Cerebellar nuclear complex (tissue), 1 donor: ENCODE data around the gene SPAG9.

Experiments used
- DNase-seq, 2 experiments: peaks; one replicate each; lab custom pipeline; 2025; lab: John Stamatoyannopoulos, UW

The SPAG9 gene

DNA sequence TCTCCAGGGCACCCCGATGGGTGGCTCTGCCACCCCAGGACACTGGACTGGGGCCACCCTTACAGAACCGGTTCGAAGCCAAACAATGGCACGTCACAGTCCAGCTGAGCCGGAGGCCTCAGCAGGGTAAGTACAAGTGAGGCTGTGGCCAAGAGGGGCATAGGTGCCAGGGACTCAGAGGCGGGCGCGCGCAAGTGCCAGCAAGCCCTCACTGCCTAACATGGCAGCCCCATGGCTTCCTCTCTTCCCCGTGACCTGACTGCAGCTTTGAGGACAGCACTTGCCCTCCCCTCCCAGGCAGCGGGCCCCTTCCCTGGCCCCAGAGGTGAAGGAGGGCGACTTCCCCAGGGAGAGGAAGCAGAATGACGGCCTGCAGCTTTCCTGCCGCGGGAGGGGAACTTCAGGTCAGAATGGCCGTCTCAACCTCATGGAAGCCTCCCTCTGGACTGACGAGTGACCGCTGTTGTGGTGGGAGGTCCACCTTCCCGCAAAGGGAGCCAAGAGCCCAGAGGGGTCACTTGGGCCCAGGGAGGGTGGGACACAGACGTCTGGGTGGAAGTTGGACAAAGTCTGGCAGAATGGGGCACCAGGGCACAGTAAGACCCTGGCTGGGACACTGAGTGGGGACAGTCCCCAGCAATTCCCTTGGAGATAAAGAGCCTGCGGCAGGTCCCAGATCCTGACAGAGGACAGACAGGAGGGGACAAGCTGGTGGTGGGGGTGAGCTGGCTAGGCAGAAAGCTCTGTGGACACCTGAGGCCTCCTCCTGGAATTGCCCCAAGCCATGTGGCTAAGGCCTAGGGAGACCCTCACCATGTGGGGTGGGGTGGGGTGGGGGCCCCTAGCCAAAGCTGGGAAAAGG is 202.4 kb downstream of the SPAG9 start:
- DNase-seq, result no peak

DNA sequence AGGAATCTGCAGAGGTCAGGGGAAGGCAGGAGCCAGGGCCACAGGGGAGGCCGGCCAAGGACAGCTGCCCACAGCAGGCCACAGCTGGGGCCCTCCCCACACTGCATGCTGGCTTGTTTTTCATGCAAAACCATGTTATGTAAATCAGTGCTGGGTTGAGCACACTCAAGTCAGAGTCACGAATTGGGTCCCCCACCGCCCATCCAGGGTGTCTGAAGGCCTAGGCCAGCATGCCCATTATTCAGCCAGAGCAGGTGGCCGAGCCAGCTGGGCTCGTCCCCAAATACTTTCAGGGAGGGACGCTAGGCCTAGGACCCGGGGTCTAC is 203.3 kb downstream of the SPAG9 start:
- no peak for DNase-seq

DNA sequence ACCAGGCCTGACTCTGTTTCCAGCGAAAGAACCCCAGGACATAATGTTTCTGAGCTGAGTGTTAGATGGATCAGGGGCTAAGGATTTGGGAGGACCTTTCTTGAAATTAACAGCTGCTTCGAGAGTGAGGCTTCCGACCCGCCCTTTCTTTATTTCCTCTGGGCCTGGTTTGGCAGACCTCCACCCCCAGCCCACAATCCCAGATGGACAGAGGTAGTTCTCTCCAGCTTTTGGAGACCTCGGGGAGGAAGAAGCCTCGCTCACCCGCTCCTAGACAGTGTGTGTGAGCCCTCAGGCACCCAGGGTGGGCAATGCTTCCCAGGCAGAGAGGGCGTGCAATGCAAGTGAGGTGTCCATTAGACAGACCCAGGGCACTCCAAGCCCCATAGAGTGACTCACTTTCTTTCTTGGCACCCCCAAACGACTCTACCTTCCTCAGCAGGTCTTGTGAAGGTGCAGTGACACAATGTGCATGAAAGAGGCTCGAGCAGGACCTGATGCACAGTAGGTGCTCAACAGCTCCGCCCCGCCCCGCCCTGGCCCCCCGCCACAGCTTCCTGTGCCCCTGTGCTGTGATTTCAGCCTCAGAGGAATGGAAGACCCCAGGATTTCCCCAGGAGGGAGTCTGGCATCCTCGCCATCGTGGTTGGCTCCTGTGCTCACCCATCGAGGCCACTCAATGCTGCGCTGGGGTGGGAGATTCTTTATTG is 203.8 kb downstream of the SPAG9 start:
- no peak for DNase-seq

DNA sequence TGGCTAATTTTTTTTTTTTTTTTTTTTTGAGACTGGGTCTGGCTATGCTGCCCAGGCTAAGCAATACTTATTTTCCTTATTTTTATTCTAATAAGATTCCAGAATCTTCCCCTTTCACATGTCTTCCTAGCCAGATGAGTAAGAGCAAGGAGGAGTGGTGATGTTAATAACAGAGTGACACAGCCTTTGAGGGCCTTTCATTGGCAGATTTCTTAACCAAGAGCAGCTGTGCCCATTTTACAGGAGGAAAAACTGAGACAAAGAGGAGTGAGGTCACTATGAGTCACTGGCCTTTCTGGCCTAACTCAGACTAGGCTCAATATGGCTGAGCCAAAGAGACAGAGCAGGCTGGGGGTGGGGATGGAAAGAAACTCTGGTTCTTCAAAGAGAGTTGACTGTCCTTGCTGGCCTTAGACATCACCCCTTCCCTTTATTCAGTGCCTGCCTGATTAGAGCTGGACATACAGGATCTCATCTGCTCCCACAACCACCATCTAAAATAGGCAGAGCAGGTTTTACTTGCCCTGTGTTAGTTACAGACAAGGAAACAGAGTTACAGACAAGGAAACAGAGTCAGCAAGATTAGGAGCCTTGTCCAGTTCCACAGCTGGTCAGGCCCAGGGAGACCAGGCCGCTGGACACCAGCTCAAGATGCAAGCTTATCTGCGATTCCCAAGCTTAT is 204.5 kb downstream of the SPAG9 start:
- DNase-seq, result no peak

DNA sequence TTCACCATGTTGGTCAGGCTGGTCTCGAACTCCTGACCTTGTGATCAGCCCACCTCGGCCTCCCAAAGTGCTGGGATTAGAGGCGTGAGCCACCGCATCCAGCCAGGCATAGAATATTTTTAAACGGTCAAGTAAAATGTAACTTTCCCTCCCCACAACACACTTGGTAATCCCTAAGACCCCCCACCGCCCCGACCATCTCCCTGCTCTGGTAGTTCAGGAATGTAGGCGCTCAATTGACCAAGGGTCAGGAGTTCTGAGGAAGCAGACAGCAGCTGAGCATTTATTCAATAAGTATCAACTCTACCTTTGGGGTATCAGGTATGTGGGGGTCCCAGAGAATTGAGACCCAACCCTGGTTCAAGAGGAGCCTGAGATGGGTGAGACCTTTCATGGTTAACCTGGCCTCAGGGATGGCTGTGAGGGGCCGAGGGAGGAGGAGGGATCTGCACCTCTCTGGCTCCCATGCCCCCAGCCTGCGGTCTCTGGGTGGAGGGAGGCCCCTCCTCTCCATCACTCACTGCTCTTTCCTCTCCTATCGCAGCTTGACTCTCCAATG is 206.1 kb downstream of the SPAG9 start:
- DNase-seq, result no peak

DNA sequence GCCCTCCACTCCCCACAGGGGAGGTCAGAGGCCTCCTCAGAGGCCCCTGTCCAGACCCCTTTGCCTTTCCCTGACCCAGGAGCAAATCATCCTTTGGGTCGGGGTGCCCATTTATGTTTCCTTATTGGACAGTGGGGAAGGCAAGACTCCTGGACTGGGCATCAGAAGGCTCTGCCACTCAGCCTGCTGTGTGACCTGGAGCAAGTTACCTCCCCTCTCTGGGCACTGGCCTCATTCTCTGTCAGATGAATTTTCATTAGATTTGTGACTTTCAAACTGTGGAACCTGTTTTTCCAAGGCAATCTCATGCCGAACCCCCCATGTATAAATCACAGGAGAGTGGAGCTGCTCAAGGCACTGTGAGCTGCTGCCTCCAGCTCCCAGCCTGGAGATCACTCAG is 207.5 kb downstream of the SPAG9 start:
- DNase-seq, result no peak
